Measurements from ENCODE around the gene ABTB2. TPM values are rescaled to one million over a fixed set of nuclear protein-coding genes. Genes with fewer than 3 reads are reported as not detected.

Gene ABTB2
- total and polyA plus RNA-seq, 2 of the 8 experiments (the other 6 are each of a cell fraction or from before 2014, with no cell fraction given): 7.7 to 10.2 TPM

DNA sequence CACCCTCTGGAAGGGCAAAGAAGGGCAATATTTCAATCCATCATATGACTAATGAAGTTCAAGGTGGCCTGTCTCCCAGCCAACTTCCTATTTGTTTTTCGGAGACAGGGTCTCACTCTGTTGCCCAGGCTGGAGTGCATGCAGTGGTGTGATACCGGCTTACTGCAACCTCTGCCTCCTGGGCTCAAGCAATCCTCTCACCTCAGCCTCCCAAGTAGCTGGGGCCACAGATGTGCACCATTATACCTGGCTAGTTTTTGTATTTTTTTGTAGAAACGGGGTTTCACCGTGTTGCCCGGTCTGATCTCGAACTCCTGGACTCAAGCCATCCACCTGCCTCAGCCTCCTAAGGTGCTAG lies 13.4 kb downstream of the ABTB2 start:
- FAIRE-seq: no peak
- Histone ChIP-seq H2AFZ (ENCODE audit: low read length) (no peak overlapping the region), H3K4me3 (ENCODE audit: extremely low read depth in 1 of 4, insufficient read depth in 2 of 4, low read depth in 3 of 4, low read length in 4 of 4) (no peak overlapping the region), H3K18ac (ENCODE audit: extremely low read depth, low read length) (no peak overlapping the region), H3K9ac (replicated peaks in 1 of 4; ENCODE audit: extremely low read depth in 1 of 4, low read depth in 3 of 4, low read length in 3 of 4) (no peak overlapping the region), H3K14ac (ENCODE audit: insufficient read length) (no peak overlapping the region), H3K36me3 (ENCODE audit: control insufficient read depth in 2 of 4, insufficient read depth in 4 of 4, low read length in 3 of 4) (no peaks in the 10 kb centered on the region), H2BK15ac (ENCODE audit: low read length) (no peak overlapping the region), H3K23ac (ENCODE audit: insufficient read length) (no peak overlapping the region), H3K27me3 (replicated peaks in 1 of 4; ENCODE audit: control insufficient read depth in 3 of 4, extremely low read depth in 1 of 4, insufficient read depth in 3 of 4, low read length in 3 of 4) (no peaks in the 10 kb centered on the region), H2BK5ac (ENCODE audit: low read depth, low read length) (no peak overlapping the region), H4K91ac (replicated peaks; ENCODE audit: insufficient read length, low read length) (no peak overlapping the region), H3K27ac (ENCODE audit: low read depth, low read length) (no peak overlapping the region), H3K4me2 (ENCODE audit: insufficient read depth in 1 of 2, low read depth in 2 of 2, low read length in 2 of 2) (no peak overlapping the region), H4K8ac (ENCODE audit: extremely low read depth, insufficient read depth, low read length) (no peak overlapping the region), H2AK5ac (ENCODE audit: low read depth, low read length) (no peak overlapping the region), H4K5ac (ENCODE audit: insufficient read length, low read depth, low read length) (no peak overlapping the region), H2BK120ac (replicated peaks; ENCODE audit: low read depth, low read length) (no peak overlapping the region), H3K4ac (replicated peaks; ENCODE audit: insufficient read length, low read depth, low read length) (no peak overlapping the region), H3K23me2 (ENCODE audit: low read depth, low read length) (no peaks in the 10 kb centered on the region), H4K20me1 (replicated peaks in 1 of 2; ENCODE audit: control insufficient read depth in 1 of 2, insufficient read depth in 2 of 2, low read length in 2 of 2) (peaks cover 0 to 2% of the 10 kb centered on the region in 2 experiments), H2BK20ac (ENCODE audit: low read length) (no peak overlapping the region), H3K79me2 (ENCODE audit: control insufficient read depth in 1 of 2, insufficient read depth in 2 of 2, low read length in 2 of 2) (peaks cover 0 to 34% of the 10 kb centered on the region in 2 experiments; a peak in 2 of 4 replicates), H3K79me1 (ENCODE audit: low read depth, low read length) (peaks cover 3% of the 10 kb centered on the region; the same call in 1 of the 2 replicates), H2BK12ac (ENCODE audit: low read depth, low read length) (no peak overlapping the region), H3K4me1 (replicated peaks in 1 of 4; ENCODE audit: control insufficient read depth in 3 of 4, insufficient read depth in 4 of 4, low read length in 3 of 4) (peaks cover 0 to 5% (median 2%) of the 10 kb centered on the region in 4 experiments; a peak in 2 of 7 replicates), H3K56ac (replicated peaks; ENCODE audit: insufficient read length, low read depth, low read length) (no peak overlapping the region), H3K9me3 (ENCODE audit: insufficient read depth in 2 of 2, low read depth in 1 of 2, low read length in 1 of 2) (no peaks in the 10 kb centered on the region)
- TF ChIP-seq, protein P1, sequence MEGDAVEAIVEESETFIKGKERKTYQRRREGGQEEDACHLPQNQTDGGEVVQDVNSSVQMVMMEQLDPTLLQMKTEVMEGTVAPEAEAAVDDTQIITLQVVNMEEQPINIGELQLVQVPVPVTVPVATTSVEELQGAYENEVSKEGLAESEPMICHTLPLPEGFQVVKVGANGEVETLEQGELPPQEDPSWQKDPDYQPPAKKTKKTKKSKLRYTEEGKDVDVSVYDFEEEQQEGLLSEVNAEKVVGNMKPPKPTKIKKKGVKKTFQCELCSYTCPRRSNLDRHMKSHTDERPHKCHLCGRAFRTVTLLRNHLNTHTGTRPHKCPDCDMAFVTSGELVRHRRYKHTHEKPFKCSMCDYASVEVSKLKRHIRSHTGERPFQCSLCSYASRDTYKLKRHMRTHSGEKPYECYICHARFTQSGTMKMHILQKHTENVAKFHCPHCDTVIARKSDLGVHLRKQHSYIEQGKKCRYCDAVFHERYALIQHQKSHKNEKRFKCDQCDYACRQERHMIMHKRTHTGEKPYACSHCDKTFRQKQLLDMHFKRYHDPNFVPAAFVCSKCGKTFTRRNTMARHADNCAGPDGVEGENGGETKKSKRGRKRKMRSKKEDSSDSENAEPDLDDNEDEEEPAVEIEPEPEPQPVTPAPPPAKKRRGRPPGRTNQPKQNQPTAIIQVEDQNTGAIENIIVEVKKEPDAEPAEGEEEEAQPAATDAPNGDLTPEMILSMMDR (IDR thresholded peaks at IDR 0.05; ENCODE audit: control extremely low read depth in 1 of 3, insufficient read depth in 1 of 3, low read depth in 1 of 3, low read length in 3 of 3): no peak
- no peak for TF ChIP-seq JUN (IDR thresholded peaks at IDR 0.05; ENCODE audit: low read depth, low read length)
- no peak for TF ChIP-seq SRF (IDR thresholded peaks at IDR 0.05; ENCODE audit: low read depth, low read length)
- CTCF ChIA-PET (ENCODE audit: partially characterized antibody): interaction anchor here (0.8 to 5.4 kb wide), 5 partner anchors 12 to 178 kb away, joined by 3 to 39 read pairs (median 4); partner anchors contain the start of gene ABTB2
- no peak for DNase-seq (ENCODE audit: low read depth in 1 of 2, low spot score in 2 of 2)
- POLR2A ChIA-PET (ENCODE audit: partially characterized antibody): no interaction called here
- WGBS, 2 experiments (ENCODE audit: extremely low coverage in 1 of 2, insufficient coverage in 1 of 2, insufficient read length in 1 of 2, insufficient replicate concordance in 2 of 2, low coverage in 1 of 2, low lambda C conversion rate in 2 of 2, missing lambda C conversion rate in 1 of 2): 96% methylated on average over 6 of the region's 6 CpGs; no CpG with 5 or more reads in 1 of the 2 experiments
